RWPE2 (cell line): ENCODE data around the gene RNASE13.

Source experiments
- ATAC-seq: fragments of 200-7000 bp; cut with Tn5 transposase; 3 replicates; pipeline ENCODE4 v1.9.1; 2021; ENCODE audit warnings: low read depth
- DNase-seq: peaks from one replicate; pipeline ENCODE4 v3.0.0-alpha.2; 2020; ENCODE audit warnings: low spot score
- H3K27ac ChIP-seq: fragments of 450-650 bp; 2 replicates; pipeline ENCODE4 v1.5.1; 2017; ENCODE audit warnings: mild to moderate bottlenecking; ENCODE audit not compliant: poor library complexity, severe bottlenecking
- H3K27me3 ChIP-seq: fragments of 250-450 bp; sonication (Bioruptor Pico); 2 replicates; pipeline ENCODE4 v1.5.1; 2021; ENCODE audit warnings: mild to moderate bottlenecking, moderate library complexity; ENCODE audit not compliant: insufficient read depth, poor library complexity, severe bottlenecking
- H3K36me3 ChIP-seq: fragments of 250-450 bp; sonication (Bioruptor Pico); 2 replicates; pipeline ENCODE4 v1.5.1; 2020; ENCODE audit warnings: low read depth, mild to moderate bottlenecking, moderate library complexity
- H3K4me1 ChIP-seq: fragments of 250-450 bp; sonication (Bioruptor Pico); 2 replicates; pipeline ENCODE4 v1.5.1; 2021; ENCODE audit warnings: mild to moderate bottlenecking, moderate library complexity; ENCODE audit not compliant: insufficient read depth, poor library complexity, severe bottlenecking
- H3K4me3 ChIP-seq: fragments of 250-450 bp; sonication (Bioruptor Pico); 2 replicates; pipeline ENCODE4 v1.5.1; 2021; ENCODE audit warnings: mild to moderate bottlenecking, moderate library complexity; ENCODE audit not compliant: severe bottlenecking
- H3K9me3 ChIP-seq: fragments of 250-450 bp; sonication (Bioruptor Pico); 2 replicates; pipeline ENCODE4 v1.5.1; 2021; ENCODE audit warnings: mild to moderate bottlenecking, moderate library complexity; ENCODE audit not compliant: severe bottlenecking
- TF ChIP-seq, protein P1 (sequence below): fragments of 450-650 bp; IDR thresholded peaks from one replicate; pipeline ENCODE4 v1.5.1; 2017; ENCODE audit warnings: mild to moderate bottlenecking, moderate library complexity; ENCODE audit not compliant: poor library complexity, severe bottlenecking

Gene RNASE13

DNA sequence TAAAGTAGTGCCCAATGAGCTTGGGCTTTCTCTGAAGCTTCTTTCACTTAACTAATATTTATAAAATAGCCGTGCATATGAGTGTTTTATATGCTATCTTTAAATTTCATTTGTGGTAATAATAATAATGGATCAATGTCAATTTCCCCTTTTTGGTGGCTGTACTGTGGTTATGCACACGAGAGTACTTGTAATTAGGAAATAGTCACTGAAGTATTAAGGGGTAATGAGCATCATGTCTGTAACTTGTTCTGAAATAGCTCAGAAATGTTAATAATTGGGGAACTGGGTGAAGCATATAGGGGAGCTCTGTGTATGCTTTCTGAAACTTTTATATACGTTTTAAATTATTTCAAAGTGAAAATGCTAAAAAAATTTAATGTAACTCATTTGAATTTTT, 16.0 kb upstream of the RNASE13 start:
- Histone ChIP-seq H3K4me3 (no peak overlapping the region), H3K27ac (no peak overlapping the region), H3K36me3 (no peaks in the 10 kb centered on the region), H3K9me3 (no peaks in the 10 kb centered on the region), H3K4me1 (no peaks in the 10 kb centered on the region), H3K27me3 (no peaks in the 10 kb centered on the region)
- DNase-seq (no peak), ATAC-seq (no peak)
- TF ChIP-seq, protein P1, sequence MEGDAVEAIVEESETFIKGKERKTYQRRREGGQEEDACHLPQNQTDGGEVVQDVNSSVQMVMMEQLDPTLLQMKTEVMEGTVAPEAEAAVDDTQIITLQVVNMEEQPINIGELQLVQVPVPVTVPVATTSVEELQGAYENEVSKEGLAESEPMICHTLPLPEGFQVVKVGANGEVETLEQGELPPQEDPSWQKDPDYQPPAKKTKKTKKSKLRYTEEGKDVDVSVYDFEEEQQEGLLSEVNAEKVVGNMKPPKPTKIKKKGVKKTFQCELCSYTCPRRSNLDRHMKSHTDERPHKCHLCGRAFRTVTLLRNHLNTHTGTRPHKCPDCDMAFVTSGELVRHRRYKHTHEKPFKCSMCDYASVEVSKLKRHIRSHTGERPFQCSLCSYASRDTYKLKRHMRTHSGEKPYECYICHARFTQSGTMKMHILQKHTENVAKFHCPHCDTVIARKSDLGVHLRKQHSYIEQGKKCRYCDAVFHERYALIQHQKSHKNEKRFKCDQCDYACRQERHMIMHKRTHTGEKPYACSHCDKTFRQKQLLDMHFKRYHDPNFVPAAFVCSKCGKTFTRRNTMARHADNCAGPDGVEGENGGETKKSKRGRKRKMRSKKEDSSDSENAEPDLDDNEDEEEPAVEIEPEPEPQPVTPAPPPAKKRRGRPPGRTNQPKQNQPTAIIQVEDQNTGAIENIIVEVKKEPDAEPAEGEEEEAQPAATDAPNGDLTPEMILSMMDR, result no peak

DNA sequence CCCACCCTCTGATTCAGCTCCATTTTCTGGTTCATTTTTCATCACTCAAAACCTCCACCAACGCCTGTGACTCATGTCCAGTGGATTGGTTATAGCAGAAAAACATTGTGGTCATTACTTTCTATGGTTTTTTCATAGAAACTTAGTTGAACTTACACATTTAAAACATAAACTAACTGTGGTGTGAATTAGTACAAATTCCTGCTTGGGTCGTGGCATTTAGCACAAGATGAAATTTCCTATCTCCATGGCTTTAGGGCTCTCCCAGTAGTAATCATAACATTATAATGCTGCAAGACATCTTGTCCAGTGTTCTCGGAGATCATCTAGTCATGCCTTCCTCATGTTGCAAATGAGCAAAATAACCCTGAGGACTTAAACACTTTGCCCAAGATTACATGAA, 14.7 kb upstream of the RNASE13 start:
- no peak overlapping the region for H3K4me3 ChIP-seq
- no peak for ATAC-seq

DNA sequence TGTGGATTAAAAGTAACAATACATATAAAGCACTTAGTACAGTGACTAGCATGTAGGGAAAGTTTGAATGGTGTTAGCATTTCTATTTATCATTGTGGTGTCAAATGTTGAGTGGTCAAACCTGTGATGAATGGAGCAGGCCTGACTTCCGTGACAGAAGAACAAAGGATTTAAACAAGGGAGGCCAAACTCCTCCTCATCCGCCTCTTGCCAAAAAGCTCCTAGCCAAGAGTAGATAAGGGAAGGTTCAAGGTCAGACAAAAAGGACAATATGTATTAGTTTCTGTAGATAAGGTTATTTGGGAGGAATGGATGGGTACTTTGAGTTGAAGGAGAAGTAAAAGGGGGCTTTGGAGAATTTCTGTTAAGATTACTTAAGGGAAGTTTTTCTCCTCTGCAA, 14.0 kb upstream of the RNASE13 start:
- DNase-seq, result no peak
- Histone ChIP-seq H3K9me3 (no peaks in the 10 kb centered on the region), H3K27ac (no peak overlapping the region), H3K4me3 (no peak overlapping the region), H3K4me1 (no peaks in the 10 kb centered on the region), H3K27me3 (no peaks in the 10 kb centered on the region), H3K36me3 (no peaks in the 10 kb centered on the region)
- no peak for ATAC-seq
- TF ChIP-seq, protein P1, result no peak

More for the DNA sequence above, 14.7 kb upstream of the RNASE13 start:
- Histone ChIP-seq H3K27me3 (no peaks in the 10 kb centered on the region), H3K9me3 (no peaks in the 10 kb centered on the region), H3K27ac (no peak overlapping the region), H3K4me1 (no peaks in the 10 kb centered on the region), H3K36me3 (no peaks in the 10 kb centered on the region)
- no peak for DNase-seq
- TF ChIP-seq, protein P1, result no peak

DNA sequence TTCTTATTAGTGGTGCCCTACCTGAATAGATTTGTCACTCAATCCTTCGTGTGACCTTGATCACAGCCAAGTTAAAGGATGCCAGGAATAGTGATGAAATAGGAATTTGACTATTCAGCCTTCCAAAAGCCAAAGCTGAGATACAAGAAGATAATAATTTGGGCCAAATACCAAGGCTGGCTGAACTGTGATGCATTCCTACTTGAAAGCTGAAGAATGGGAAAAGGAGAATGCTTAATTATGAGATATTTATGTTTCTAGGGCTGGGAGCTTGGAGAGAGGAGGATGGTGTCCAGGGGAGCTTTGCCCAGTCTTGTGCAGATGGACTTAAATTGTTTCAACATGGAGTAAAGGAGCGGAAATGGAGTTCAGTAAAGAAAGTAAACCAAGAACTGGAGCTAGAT, 12.8 kb upstream of the RNASE13 start:
- Histone ChIP-seq H3K36me3 (no peaks in the 10 kb centered on the region), H3K4me1 (peaks cover 6% of the 10 kb centered on the region), H3K27me3 (no peaks in the 10 kb centered on the region), H3K27ac (no peak overlapping the region), H3K4me3 (no peak overlapping the region), H3K9me3 (no peaks in the 10 kb centered on the region)
- TF ChIP-seq, protein P1, result no peak
- no peak for ATAC-seq
- no peak for DNase-seq

DNA sequence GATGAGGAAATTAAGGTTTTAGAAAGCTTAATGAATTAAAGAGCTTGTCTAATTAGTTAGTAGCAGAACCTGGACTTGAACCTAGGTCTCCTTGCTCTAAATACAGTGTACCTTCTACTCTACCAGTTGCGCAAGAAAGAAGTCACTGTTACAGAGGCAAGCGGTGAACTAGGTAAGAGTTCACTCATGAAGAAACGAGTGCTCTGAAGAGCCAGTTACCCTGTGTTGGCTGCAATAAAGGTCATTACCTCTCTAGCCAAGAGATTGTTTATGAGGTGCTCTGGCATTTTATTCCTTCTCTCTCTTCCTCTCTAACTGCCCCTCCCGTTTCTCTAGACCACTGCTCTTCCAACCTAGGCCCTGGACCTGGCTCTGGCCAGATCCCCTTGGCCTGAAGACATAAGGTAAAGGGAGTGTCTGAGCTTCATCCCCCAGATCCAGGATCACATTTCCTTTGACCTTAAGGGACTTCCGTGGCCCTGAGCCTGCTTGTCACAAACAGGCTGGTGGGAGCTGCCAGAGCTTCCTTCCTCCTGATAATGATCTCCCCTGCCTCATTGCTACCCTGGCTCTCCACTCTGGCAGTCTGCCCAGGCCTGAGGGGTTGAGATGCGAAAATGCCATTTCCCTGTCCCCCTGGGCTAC, 9.5 kb upstream of the RNASE13 start:
- Histone ChIP-seq H3K27ac (no peak overlapping the region), H3K9me3 (no peaks in the 10 kb centered on the region), H3K27me3 (no peaks in the 10 kb centered on the region), H3K36me3 (no peaks in the 10 kb centered on the region), H3K4me1 (peaks cover 33% of the 10 kb centered on the region), H3K4me3 (no peak overlapping the region)
- TF ChIP-seq, protein P1, result no peak
- DNase-seq (no peak), ATAC-seq (no peak)
